Ishikawa (cell line): ENCODE results near the gene PLXNA4.

Experiments
- CEBPB ChIP-seq: IDR thresholded peaks from 2 replicates; pipeline ENCODE4 v1.6.1; 2012
- CREB1 ChIP-seq: IDR thresholded peaks from 2 replicates; pipeline ENCODE4 v1.6.1; 2012; ENCODE audit warnings: low read depth
- EGR1 ChIP-seq: IDR thresholded peaks from 2 replicates; pipeline ENCODE4 v1.6.1; 2012
- EP300 ChIP-seq: IDR thresholded peaks from 2 replicates; pipeline ENCODE4 v1.6.1; 2012; ENCODE audit warnings: borderline replicate concordance
- FOXM1 ChIP-seq: IDR thresholded peaks from 2 replicates; pipeline ENCODE4 v1.6.1; 2012; ENCODE audit warnings: low read depth, borderline replicate concordance
- MAX ChIP-seq: IDR thresholded peaks from 2 replicates; pipeline ENCODE4 v1.6.1; 2012
- NFIC ChIP-seq: IDR thresholded peaks from 2 replicates; pipeline ENCODE4 v1.6.1; 2012
- RAD21 ChIP-seq: IDR thresholded peaks from 2 replicates; pipeline ENCODE4 v1.6.1; 2012; ENCODE audit warnings: low read depth
- TAF1 ChIP-seq: IDR thresholded peaks from 2 replicates; pipeline ENCODE4 v1.6.1; 2012; ENCODE audit warnings: low read depth, mild to moderate bottlenecking
- TCF12 ChIP-seq: IDR thresholded peaks from 2 replicates; pipeline ENCODE4 v1.6.1; 2012; ENCODE audit warnings: low read depth
- TEAD4 ChIP-seq: IDR thresholded peaks from 2 replicates; pipeline ENCODE4 v1.6.1; 2012
- USF1 ChIP-seq: IDR thresholded peaks from 2 replicates; pipeline ENCODE4 v1.6.1; 2012
- YY1 ChIP-seq: IDR thresholded peaks from 2 replicates; pipeline ENCODE4 v1.6.1; 2012; ENCODE audit warnings: low read depth
- ZBTB7A ChIP-seq: IDR thresholded peaks from 2 replicates; pipeline ENCODE4 v1.6.1; 2012; ENCODE audit warnings: low read depth
- TF ChIP-seq, protein P1 (sequence below): IDR thresholded peaks from 2 replicates; pipeline ENCODE4 v1.6.1; 2012; ENCODE audit warnings: low read depth, mild to moderate bottlenecking

Gene PLXNA4

DNA sequence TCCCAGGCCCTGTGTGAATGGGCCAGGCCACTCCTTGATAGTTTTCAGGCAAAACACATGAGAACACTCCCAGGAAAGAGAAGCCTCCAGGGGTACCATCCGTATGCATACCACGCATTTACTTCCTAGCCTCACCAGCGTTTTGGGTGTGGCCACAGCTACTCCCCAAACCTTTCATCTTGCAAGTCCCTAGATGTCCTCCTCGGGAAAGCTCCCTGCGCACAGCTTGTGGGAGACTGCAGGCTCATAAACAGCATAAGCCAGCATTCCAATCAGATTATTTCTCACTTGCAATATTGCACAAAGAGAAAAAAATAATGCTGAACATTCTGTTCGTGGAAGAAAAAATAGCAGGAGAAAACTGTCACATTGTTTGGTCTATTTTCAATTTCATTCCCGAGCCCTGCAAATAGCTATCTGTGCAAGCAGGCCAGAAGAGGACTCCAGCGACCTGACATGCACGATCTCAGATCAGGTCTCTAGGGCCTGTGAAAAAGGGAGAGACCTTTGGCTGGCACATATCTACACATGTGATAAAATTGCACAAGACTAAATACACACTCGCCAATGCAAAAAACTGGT lies 175.6 kb downstream of the PLXNA4 start:
- TF ChIP-seq CEBPB: no peak
- TF ChIP-seq YY1: no peak
- no peak for TF ChIP-seq TEAD4
- TF ChIP-seq TAF1: no peak
- no peak for TF ChIP-seq ZBTB7A
- TF ChIP-seq CREB1: no peak
- TF ChIP-seq MAX: no peak
- TF ChIP-seq TCF12: no peak
- TF ChIP-seq EGR1: no peak
- TF ChIP-seq NFIC: no peak

GRCh38 chr7:132399367-132399766 lies 176.9 kb downstream of the PLXNA4 start:
- TF ChIP-seq TCF12 (no peak), RAD21 (no peak), MAX (no peak), NFIC (no peak)

- no peak for TF ChIP-seq YY1
- TF ChIP-seq EGR1: no peak
- no peak for TF ChIP-seq EP300
- no peak for TF ChIP-seq FOXM1
- TF ChIP-seq, protein P1, sequence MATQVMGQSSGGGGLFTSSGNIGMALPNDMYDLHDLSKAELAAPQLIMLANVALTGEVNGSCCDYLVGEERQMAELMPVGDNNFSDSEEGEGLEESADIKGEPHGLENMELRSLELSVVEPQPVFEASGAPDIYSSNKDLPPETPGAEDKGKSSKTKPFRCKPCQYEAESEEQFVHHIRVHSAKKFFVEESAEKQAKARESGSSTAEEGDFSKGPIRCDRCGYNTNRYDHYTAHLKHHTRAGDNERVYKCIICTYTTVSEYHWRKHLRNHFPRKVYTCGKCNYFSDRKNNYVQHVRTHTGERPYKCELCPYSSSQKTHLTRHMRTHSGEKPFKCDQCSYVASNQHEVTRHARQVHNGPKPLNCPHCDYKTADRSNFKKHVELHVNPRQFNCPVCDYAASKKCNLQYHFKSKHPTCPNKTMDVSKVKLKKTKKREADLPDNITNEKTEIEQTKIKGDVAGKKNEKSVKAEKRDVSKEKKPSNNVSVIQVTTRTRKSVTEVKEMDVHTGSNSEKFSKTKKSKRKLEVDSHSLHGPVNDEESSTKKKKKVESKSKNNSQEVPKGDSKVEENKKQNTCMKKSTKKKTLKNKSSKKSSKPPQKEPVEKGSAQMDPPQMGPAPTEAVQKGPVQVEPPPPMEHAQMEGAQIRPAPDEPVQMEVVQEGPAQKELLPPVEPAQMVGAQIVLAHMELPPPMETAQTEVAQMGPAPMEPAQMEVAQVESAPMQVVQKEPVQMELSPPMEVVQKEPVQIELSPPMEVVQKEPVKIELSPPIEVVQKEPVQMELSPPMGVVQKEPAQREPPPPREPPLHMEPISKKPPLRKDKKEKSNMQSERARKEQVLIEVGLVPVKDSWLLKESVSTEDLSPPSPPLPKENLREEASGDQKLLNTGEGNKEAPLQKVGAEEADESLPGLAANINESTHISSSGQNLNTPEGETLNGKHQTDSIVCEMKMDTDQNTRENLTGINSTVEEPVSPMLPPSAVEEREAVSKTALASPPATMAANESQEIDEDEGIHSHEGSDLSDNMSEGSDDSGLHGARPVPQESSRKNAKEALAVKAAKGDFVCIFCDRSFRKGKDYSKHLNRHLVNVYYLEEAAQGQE: no peak
- no peak for TF ChIP-seq TCF12
- TF ChIP-seq USF1: no peak
- no peak for TF ChIP-seq CEBPB
- no peak for TF ChIP-seq CREB1
- no peak for TF ChIP-seq NFIC
- TF ChIP-seq RAD21: no peak
- TF ChIP-seq MAX: no peak
- TF ChIP-seq TEAD4: no peak
- TF ChIP-seq ZBTB7A: no peak
Measured at GRCh38 chr7:132398253-132398925, 177.9 kb downstream of the PLXNA4 start.

DNA sequence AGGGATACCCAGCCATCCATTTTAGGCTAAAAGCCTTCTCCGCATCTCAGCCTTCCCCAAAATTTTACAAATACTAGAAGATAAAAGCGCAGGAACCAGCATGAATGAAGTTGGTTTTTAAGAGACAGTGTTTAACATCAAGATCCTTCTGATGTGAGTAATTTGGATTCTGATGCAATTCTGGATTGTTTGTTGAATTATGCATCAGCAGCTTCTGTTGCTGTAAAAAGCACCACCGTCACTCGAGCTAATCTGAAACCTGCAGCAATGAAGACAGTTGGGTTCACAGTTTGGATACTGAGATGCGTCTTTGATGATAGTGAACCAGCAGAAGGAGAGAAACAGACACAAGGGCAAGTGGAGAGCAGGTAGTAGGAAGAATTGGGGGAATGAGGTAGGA lies 179.2 kb downstream of the PLXNA4 start:
- TF ChIP-seq TCF12 (no peak), USF1 (no peak), TEAD4 (no peak), EP300 (no peak), NFIC (no peak)
- TF ChIP-seq, protein P1: no peak

DNA sequence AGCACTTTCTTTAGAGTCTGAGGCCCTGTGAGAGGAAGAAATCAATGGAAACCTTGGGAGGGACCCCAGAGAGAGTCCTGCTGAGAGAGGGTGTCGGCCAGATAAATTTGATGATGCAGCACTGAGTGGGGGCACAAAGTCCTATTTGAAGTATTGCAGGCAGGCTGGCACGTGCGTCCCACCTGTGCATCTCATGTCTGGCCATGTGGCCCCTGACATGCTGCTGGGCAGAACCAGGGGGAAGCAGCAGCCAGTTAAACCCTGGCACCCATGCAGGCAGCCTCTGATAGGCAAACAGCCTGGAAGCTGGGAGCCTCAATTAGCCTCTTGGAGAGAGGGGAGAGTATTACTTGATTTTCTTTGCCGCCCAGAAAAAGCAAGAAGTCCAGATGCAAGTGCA lies 180.9 kb downstream of the PLXNA4 start:
- TF ChIP-seq EGR1 (no peak), USF1 (no peak)
